ENCODE data around the gene CEP104. TPM values are rescaled to one million over a fixed set of nuclear protein-coding genes. Genes with fewer than 3 reads are reported as not detected.

The CEP104 gene
- total and polyA plus RNA-seq, 4 donors, result 7.5 to 23.2 (median 12.0) TPM

DNA sequence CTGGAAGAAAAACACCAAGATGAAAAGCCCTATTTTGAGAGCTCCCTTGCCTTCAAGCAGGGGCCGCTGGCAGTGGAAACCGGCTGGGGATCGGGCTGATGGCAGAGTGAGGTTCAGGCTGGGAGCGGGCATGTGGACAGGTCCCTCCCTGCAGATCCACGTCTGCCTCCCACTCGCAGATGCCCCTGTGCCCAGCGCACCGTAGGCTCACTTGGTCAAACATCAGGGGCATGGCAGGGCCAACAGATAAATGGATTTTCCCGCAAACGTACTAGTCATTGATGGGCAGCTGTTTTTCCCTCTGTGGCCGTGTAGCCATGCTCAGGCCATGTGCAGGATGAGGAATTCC is 49.6 kb upstream of the CEP104 start:
- Histone ChIP-seq H3K36me3 (ENCODE audit: control insufficient read depth in 4 of 4, insufficient read depth in 3 of 4, low read depth in 1 of 4, low read length in 3 of 4) (no peaks in the 10 kb centered on the region), H3K27me3 (ENCODE audit: control insufficient read depth in 4 of 4, insufficient read depth in 4 of 4, low read length in 3 of 4) (peaks cover 0 to 3% (median 0%) of the 10 kb centered on the region in 4 donors), H3K4me3 (ENCODE audit: low read depth in 1 of 3, low read length in 3 of 3) (no peak overlapping the region), H3K4me1 (ENCODE audit: control insufficient read depth in 4 of 4, insufficient read depth in 4 of 4, low read length in 3 of 4) (peaks cover 9 to 34% (median 24%) of the 10 kb centered on the region in 4 donors), H3K9ac (ENCODE audit: low read depth in 1 of 2, low read length in 2 of 2) (no peak overlapping the region), H3K9me3 (ENCODE audit: control insufficient read depth in 4 of 4, low read length in 3 of 4) (no peaks in the 10 kb centered on the region), H3K27ac (ENCODE audit: low read depth in 1 of 2, low read length in 2 of 2) (no peak overlapping the region)
- 92% methylated on average over 11 of the region's 11 CpGs for WGBS
- DNase-seq (ENCODE audit: low spot score), result no peak
- no peak for TF ChIP-seq REST (IDR thresholded peaks at IDR 0.05)
- no peak for TF ChIP-seq YY1 (IDR thresholded peaks at IDR 0.05)

- no peaks in the 10 kb centered on the region for H3K36me3 ChIP-seq (ENCODE audit: control insufficient read depth in 4 of 4, insufficient read depth in 3 of 4, low read depth in 1 of 4, low read length in 3 of 4)
- H3K4me3 ChIP-seq (ENCODE audit: low read depth in 1 of 3, low read length in 3 of 3), result no peak overlapping the region
- peak; percentile 46 for DNase-seq (ENCODE audit: low spot score)
- no peak overlapping the region for H3K27ac ChIP-seq (ENCODE audit: low read depth in 1 of 2, low read length in 2 of 2)
- H3K4me1 ChIP-seq (ENCODE audit: control insufficient read depth in 4 of 4, insufficient read depth in 4 of 4, low read length in 3 of 4), result peaks cover 9 to 38% (median 26%) of the 10 kb centered on the region in 4 donors
- H3K27me3 ChIP-seq (ENCODE audit: control insufficient read depth in 4 of 4, insufficient read depth in 4 of 4, low read length in 3 of 4), result peaks cover 0 to 3% (median 0%) of the 10 kb centered on the region in 4 donors
- no peak overlapping the region for H3K9ac ChIP-seq (ENCODE audit: low read depth in 1 of 2, low read length in 2 of 2)
- no peak for TF ChIP-seq CTCF (IDR thresholded peaks at IDR 0.05; ENCODE audit: low read depth, low read length, missing input control)
- TF ChIP-seq FOXA2 (IDR thresholded peaks at IDR 0.05), result no peak
- no peak for TF ChIP-seq REST (IDR thresholded peaks at IDR 0.05)
- TF ChIP-seq GABPA (IDR thresholded peaks at IDR 0.05 in 1 of 2, conservative IDR thresholded peaks at IDR 0.05 in 1 of 2), result no peak
- TF ChIP-seq ZBTB33 (IDR thresholded peaks at IDR 0.05), result no peak
- no peak for TF ChIP-seq HNF4A (conservative IDR thresholded peaks at IDR 0.05)
- TF ChIP-seq TAF1 (conservative IDR thresholded peaks at IDR 0.05), result no peak
- TF ChIP-seq EGR1 (IDR thresholded peaks at IDR 0.05; ENCODE audit: low read depth in 2 of 2), result no peak
- no peak for TF ChIP-seq RXRA (IDR thresholded peaks at IDR 0.05)
- TF ChIP-seq FOXA1 (IDR thresholded peaks at IDR 0.05), result no peak
- no peak for TF ChIP-seq JUND (IDR thresholded peaks at IDR 0.05)
- no peak for TF ChIP-seq YY1 (IDR thresholded peaks at IDR 0.05)
- TF ChIP-seq, protein P1, sequence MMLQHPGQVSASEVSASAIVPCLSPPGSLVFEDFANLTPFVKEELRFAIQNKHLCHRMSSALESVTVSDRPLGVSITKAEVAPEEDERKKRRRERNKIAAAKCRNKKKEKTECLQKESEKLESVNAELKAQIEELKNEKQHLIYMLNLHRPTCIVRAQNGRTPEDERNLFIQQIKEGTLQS (IDR thresholded peaks at IDR 0.05), result no peak
- WGBS, result 90% methylated on average over 18 of the region's 18 CpGs
- no peaks in the 10 kb centered on the region for H3K9me3 ChIP-seq (ENCODE audit: control insufficient read depth in 4 of 4, low read length in 3 of 4)
Observed at GRCh38 chr1:3905953-3906671, 49.1 kb upstream of the CEP104 start.

All from liver (tissue), 9 donors.